HepG2 (cell line): ENCODE measurements around the gene C11orf91.

ENCODE experiments used
- CCAR2 ChIP-seq: fragments of 200-400 bp; formaldehyde crosslinking; optimal IDR thresholded peaks from 2 replicates; pipeline ENCODE3; 2018; ENCODE audit warnings: low read depth, mild to moderate bottlenecking, low read length, moderate library complexity
- CEBPB ChIP-seq: IDR thresholded peaks from 2 replicates; pipeline ENCODE4 v1.6.1; 2011; ENCODE audit warnings: low read depth, low read length, improper control_type of control experiment, borderline replicate concordance
- GABPA ChIP-seq, 2 experiments: IDR thresholded peaks; 2 replicates each; pipeline ENCODE4 v1.6.1; 2011 to 2016; ENCODE audit warnings: low read depth in 2 of 2, low read length in 1 of 2, missing biosample characterization in 1 of 2, missing genetic modification characterization in 1 of 2
- MXI1 ChIP-seq: IDR thresholded peaks from 3 replicates; pipeline ENCODE4 v1.6.1; 2012; ENCODE audit warnings: low read depth, low read length, inconsistent platforms, borderline replicate concordance
- NFE2 ChIP-seq: sonication (generic); formaldehyde crosslinking; IDR thresholded peaks from 2 replicates; pipeline ENCODE4 v1.4.0; 2020; ENCODE audit warnings: missing genetic modification reagents
- SMARCE1 ChIP-seq: fragments of 450-650 bp; IDR thresholded peaks from 2 replicates; pipeline ENCODE4 v1.6.1; 2017; ENCODE audit warnings: borderline replicate concordance
- SP1 ChIP-seq, 2 experiments: fragments of 450-650 bp in 1 of 2; sonication (generic) in 1 of 2; formaldehyde crosslinking in 1 of 2; IDR thresholded peaks; 2 replicates each; pipeline versions ENCODE4 v1.4.0 to v1.6.1; 2016 to 2020; ENCODE audit warnings: missing genetic modification reagents in 1 of 2
- TAF15 ChIP-seq: fragments of 200-400 bp; formaldehyde crosslinking; IDR thresholded peaks from one replicate; pipeline ENCODE4 v1.6.1; 2018; ENCODE audit warnings: mild to moderate bottlenecking, low read depth, low read length; ENCODE audit not compliant: poor library complexity, severe bottlenecking
- ZNF143 ChIP-seq: sonication (generic); formaldehyde crosslinking; IDR thresholded peaks from 2 replicates; pipeline ENCODE4 v1.4.0; 2020; ENCODE audit warnings: missing genetic modification reagents
- TF ChIP-seq, protein P1 (sequence below): sonication (generic); formaldehyde crosslinking; IDR thresholded peaks from 2 replicates; pipeline ENCODE4 v1.8.1; 2023; ENCODE audit warnings: mild to moderate bottlenecking, missing genetic modification reagents
- TF ChIP-seq, protein P2 (sequence below): sonication (generic); formaldehyde crosslinking; IDR thresholded peaks from 2 replicates; pipeline ENCODE4 v1.4.0; 2020; ENCODE audit warnings: mild to moderate bottlenecking, missing genetic modification reagents, borderline replicate concordance
- TF ChIP-seq, protein P3 (sequence below): sonication (generic); formaldehyde crosslinking; IDR thresholded peaks from 2 replicates; pipeline ENCODE4 v1.4.0; 2020; ENCODE audit warnings: missing genetic modification reagents

DNA sequence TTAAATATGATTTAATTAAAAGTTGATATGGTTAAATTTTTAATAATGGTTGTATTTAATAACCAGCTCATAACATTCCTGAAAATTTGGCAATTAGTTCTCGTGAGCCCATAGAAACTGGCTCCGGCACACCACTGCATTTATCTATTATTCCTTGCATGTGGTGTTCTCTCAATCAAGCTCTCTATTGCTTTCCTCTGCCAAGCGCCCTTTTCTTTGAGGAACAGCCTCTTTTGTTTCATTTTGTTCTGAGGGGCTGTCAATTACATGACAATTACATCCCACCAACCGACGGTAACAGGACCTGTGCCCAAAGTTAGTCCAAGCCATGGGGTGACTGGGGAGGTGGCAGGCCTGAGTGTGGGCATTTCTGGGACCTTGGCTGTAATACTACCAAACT lies 8.1 kb downstream of the C11orf91 start:
- TF ChIP-seq NFE2 (CRISPR knock-in tag), result no peak
- TF ChIP-seq MXI1, result no peak
- TF ChIP-seq GABPA (IDR thresholded peaks at IDR 0.05; ENCODE audit: low read depth, low read length), result no peak
- no peak for TF ChIP-seq GABPA (CRISPR knock-in tag; IDR thresholded peaks at IDR 0.05; ENCODE audit: low read depth)
- no peak for TF ChIP-seq SP1 (IDR thresholded peaks at IDR 0.05)
- TF ChIP-seq SP1 (CRISPR knock-in tag; IDR thresholded peaks at IDR 0.05), result no peak
- TF ChIP-seq, protein P1, sequence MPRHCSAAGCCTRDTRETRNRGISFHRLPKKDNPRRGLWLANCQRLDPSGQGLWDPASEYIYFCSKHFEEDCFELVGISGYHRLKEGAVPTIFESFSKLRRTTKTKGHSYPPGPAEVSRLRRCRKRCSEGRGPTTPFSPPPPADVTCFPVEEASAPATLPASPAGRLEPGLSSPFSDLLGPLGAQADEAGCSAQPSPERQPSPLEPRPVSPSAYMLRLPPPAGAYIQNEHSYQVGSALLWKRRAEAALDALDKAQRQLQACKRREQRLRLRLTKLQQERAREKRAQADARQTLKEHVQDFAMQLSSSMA (CRISPR knock-in tag), result no peak
- TF ChIP-seq TAF15, result no peak
- TF ChIP-seq, protein P2, sequence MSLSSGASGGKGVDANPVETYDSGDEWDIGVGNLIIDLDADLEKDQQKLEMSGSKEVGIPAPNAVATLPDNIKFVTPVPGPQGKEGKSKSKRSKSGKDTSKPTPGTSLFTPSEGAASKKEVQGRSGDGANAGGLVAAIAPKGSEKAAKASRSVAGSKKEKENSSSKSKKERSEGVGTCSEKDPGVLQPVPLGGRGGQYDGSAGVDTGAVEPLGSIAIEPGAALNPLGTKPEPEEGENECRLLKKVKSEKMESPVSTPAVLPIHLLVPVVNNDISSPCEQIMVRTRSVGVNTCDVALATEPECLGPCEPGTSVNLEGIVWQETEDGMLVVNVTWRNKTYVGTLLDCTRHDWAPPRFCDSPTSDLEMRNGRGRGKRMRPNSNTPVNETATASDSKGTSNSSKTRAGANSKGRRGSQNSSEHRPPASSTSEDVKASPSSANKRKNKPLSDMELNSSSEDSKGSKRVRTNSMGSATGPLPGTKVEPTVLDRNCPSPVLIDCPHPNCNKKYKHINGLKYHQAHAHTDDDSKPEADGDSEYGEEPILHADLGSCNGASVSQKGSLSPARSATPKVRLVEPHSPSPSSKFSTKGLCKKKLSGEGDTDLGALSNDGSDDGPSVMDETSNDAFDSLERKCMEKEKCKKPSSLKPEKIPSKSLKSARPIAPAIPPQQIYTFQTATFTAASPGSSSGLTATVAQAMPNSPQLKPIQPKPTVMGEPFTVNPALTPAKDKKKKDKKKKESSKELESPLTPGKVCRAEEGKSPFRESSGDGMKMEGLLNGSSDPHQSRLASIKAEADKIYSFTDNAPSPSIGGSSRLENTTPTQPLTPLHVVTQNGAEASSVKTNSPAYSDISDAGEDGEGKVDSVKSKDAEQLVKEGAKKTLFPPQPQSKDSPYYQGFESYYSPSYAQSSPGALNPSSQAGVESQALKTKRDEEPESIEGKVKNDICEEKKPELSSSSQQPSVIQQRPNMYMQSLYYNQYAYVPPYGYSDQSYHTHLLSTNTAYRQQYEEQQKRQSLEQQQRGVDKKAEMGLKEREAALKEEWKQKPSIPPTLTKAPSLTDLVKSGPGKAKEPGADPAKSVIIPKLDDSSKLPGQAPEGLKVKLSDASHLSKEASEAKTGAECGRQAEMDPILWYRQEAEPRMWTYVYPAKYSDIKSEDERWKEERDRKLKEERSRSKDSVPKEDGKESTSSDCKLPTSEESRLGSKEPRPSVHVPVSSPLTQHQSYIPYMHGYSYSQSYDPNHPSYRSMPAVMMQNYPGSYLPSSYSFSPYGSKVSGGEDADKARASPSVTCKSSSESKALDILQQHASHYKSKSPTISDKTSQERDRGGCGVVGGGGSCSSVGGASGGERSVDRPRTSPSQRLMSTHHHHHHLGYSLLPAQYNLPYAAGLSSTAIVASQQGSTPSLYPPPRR, result no peak
- TF ChIP-seq ZNF143 (CRISPR knock-in tag), result no peak
- TF ChIP-seq CCAR2, result no peak
- TF ChIP-seq SMARCE1, result no peak
- TF ChIP-seq, protein P3, sequence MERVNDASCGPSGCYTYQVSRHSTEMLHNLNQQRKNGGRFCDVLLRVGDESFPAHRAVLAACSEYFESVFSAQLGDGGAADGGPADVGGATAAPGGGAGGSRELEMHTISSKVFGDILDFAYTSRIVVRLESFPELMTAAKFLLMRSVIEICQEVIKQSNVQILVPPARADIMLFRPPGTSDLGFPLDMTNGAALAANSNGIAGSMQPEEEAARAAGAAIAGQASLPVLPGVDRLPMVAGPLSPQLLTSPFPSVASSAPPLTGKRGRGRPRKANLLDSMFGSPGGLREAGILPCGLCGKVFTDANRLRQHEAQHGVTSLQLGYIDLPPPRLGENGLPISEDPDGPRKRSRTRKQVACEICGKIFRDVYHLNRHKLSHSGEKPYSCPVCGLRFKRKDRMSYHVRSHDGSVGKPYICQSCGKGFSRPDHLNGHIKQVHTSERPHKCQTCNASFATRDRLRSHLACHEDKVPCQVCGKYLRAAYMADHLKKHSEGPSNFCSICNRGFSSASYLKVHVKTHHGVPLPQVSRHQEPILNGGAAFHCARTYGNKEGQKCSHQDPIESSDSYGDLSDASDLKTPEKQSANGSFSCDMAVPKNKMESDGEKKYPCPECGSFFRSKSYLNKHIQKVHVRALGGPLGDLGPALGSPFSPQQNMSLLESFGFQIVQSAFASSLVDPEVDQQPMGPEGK (CRISPR knock-in tag), result no peak
- TF ChIP-seq CEBPB, result no peak
